MV-4-11 (cell line): Measurements from ENCODE around the gene LUZP1.

Source experiments
- DNase-seq: peaks from one replicate; lab custom pipeline; 2025; lab: John Stamatoyannopoulos, UW

The LUZP1 gene

DNA sequence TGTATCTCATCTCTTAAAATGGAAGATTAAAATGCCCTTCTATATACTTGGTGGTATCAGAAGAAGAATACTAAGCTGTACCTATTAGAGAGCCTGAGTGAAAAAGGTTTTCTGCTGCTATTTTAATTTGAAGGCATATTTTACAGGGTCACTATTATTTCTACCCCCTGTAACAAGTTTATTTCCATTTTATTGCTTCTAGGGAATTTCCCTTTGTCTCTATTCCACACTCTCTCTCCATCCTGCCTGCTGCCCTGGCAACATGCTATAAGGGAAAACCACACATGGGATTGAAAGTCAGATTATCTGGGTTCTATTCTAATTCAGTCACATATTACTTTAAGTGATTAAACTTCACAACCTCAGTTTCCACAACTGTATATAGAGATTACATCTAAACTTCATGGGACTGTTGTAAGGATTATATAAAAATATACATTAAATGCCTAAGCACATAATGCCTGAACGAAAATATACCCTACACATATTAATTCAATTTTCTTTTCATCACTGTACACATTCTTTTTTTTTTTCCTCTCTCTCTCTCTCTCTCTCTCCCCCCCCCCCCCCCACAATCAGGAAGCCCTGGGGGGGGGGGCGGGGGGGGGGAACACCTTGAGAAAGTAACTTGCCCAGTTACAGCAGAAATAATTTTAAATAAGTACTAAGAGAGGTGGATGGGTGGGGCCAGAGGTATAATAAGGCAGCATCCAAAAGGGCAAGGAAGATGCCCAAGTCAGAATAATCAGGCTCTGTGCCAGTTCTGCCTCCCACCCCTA, 51.5 kb downstream of the LUZP1 start:
- DNase-seq = no peak

DNA sequence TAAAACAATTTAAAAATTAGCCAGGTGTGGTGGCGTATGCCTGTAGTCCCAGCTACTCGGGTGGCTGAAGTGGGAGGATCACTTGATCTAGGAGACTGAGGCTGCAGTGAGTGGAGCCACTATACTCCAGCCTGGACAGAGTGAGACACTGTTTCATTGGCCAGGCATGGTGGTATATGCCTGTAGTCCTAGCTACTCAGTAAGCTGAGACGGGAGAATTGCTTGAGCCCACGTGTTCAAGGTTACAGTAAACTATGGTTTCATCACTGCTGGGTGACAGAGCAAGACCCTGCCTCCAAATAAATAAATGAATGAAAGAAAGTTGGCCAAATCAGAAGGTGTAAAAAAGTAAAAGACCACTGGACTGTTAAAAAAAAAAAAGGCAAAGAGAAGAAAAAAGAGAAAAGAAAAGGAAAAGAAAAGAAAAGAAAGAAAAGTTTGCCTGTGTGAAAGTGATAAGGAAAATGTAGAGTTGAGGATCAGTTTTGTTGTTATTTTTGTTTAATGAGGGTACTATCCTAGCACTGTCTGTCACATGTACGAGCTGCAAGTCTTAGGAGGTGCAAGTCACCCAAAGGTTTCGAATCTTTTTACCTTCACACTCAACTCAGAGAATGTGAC, 52.3 kb downstream of the LUZP1 start:
- DNase-seq = no peak

DNA sequence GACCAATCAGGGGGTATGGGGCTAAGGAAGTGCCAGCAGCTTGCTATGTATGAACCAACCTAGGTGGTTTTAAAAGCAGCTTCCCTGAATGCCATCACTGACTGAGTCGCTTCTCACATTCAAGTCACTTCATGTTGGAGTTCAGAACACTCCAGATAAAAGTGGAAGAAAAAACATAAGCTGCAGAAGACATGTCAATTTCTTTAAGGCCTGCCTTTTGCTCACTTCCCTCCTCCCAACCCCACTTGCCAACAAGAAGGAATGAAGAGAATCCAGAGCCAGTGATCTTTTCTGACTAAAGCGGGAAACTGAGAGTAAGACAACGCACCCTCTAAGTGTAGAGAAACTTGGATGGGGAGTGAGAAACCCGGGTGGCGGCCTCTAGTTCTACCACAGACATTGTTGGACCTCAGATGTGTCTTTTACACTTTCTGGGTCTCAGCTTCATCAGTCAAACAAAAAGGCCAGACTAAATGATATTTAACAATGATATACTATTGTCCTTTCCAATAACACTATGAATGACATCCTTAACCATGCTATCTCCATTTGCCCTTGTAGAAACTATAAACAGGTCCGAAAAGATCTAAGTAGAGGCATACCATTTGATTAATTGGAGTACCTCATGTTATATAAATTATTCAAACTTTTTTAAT, 54.1 kb downstream of the LUZP1 start:
- peak; percentile 27 for DNase-seq

DNA sequence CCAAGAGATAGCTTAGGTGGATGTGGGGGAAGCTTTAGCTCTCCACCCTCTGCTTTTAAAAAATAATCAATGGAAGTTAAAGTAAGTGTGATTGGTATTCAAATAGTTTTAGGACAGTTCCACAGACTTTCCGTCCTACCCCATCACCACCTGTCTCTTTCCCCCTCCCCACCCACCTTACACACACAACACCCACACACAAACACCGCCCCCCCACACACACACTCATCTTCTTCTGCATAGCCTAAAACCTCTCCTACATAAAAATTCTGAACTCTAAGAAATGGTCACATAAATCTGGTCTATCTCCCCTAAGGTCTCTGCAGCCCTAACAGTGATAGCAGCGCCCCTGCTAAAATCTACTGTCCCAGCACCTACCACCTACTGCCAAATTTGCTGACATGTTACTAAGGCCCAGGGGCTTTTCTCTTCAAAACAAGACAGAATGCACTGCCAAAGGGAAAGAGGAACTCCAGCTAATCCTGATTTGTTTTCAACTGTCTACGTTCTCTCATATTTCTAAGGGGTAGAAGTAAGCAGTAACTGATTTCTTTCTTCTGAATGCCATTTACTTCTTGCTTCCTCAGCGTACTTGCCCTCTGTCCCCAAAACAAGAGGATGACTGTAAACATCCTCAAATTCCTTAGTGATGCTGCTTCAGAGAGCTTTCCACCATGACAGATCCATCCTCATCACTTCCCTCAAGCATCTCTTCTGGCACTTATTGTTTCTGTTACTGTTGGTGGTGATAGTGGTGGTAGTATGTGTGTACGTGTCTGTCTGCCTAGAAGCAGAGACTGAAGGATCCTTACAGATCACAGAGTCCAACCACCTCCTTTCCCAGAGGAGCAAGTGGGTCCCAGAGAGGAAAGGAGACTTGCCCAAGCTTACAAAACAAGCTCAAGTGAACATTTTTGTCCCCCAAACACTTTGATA, 56.8 kb downstream of the LUZP1 start:
- peak; percentile 50 for DNase-seq

DNA sequence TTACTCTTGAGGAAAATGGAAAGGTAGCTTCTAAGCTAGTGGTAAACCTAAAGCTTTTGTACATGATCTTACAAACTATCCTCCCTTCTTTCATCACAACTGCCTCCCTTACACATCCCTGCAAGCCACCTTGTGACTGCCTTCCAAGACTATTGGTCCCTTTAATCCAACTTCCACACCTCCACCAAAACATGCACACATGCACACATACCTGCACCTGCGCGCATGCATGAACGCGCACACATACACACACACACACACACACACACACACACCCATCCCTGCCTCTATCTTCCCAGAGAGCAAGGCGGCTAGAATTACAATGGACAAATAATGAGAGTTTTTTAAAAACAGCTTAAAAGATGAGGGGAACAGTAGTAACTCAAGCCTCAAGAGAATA, 58.3 kb downstream of the LUZP1 start:
- no peak for DNase-seq

DNA sequence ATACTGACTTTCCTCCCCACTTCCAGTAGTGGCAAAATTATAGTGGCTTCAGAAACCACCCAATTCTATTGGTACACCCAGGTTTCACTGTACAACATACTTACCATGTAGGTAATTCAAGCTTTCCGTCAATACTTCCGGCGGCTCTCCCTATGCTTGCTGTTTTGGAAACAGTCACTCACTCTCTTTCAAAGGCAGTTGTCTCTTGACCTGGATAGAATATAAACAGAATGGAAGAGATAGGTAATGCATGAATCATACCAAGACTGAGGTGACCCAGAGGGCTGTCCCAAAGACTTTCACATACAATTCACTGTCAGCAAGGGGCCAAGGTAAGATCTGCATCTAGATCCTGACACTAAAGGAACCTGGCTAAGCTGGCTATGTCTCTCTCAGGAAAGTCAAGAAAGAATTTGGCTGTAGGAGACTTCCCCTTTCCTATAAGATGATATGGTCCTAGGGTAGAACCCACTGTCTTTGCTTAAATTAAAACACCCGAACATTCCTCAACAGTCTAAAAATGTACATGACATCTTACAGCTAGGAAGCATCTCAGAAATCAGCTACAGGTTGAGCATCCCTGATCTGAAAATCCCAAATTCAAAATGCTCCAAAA, 59.6 kb downstream of the LUZP1 start:
- no peak for DNase-seq

DNA sequence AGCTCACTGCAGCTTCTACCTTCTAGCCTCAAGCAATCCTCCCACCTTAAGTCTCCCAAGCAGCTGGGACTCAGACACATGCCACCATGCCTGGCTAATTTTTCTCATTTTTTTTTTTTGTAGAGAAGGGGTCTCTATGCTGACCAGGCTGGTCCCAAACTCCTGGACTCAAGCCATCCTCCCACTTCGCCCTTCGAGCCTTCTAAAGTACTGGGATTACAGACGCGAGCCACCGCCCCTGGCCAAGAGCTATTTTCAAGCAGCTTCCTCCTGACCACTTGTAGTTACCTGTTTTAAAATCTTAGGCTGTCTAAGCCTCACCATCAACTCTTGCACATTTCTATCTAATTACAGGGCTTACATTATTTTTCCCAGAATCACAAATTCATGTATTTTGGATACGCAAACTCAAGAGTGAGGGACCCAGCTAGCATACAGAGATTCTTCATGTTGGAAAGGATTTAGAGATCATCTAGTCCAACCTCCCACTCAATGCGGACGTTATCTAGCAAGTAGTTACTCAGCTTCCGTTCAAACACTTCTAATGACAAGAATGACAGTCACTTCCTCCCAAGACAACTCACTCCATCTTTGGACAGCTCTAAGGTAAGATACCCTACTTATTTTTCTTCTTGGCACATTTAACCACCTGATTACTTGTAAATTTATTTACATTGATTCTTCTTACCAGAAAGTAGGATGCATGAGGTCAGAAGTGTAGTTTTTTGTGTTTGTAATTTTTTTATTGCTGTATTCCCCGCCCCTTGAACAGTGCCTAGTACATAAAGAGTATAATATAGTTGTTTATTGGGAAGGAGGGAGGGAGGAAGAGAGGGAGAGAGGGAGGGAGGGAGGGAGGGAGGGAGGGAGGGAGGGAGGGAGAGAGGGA, 65.4 kb downstream of the LUZP1 start:
- peak; percentile 67 for DNase-seq

DNA sequence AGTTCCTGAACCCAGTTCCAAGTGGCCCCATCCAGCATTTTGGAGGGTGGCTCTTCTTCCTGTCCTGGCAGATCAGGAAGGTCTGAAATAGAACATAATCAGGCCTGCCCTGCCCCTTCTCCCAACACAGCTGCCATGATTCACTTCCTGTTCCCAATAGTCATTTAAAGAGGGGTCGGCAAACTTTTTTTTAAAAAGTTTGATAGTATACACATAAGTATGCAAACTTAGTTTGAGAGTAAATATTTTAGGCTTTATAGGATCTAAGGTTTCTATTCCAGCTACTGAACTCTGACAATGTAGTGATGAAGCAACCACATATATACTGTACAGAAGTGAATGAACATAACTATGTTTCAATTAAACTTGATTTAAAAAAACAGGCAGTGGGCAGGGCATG, 66.4 kb downstream of the LUZP1 start:
- no peak for DNase-seq

DNA sequence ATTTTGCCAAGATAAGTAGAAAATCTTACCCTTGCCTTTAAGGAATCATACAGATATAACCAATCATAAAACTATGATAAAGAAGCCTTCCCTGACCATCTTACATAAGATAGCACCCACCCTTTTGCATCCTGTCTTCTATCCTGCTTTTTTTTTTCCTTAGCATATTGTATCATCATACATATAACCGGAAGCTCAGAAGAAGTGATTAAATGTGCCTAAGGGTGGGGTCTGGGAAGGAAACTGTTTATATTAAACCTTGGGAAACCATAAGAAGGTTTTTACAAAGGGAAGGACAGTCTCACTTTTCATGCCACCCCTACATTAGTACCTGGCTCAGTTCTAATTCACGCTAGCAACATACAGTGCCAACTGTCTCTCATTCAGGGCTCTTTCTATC, 66.8 kb downstream of the LUZP1 start:
- DNase-seq = no peak

DNA sequence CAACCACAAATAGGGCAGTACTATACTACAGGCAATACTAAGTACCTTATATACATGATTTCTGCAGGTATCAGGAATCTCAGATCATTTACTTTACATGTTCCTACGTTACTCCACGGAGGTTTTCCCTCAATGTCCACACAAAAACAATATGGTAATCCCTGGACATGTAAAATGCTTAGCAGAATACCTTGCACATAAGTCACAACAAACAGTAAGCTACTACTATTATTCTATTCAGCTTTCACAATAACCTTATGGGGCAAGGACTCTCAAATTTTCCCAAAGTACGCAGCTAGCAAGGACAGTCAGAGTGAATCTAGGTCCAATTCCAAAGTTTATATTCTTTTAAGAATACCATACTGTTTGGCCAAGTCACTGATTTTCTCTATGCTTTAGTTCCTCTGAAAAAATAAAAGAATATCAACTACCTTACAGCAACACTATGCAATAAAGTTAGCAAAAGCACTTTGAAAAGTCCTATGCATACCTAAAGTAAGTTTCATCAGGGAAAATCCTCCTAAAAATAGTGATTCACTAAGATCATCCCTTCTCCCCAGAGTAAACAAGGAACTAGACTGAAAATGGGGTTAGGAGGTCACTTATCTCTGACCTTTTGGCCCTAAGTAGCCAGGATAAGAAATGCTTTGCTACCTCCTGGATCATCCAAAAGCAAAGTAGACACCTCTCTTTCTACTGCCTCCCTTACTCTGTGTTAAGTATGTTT, 67.4 kb downstream of the LUZP1 start:
- peak; percentile 12 for DNase-seq

DNA sequence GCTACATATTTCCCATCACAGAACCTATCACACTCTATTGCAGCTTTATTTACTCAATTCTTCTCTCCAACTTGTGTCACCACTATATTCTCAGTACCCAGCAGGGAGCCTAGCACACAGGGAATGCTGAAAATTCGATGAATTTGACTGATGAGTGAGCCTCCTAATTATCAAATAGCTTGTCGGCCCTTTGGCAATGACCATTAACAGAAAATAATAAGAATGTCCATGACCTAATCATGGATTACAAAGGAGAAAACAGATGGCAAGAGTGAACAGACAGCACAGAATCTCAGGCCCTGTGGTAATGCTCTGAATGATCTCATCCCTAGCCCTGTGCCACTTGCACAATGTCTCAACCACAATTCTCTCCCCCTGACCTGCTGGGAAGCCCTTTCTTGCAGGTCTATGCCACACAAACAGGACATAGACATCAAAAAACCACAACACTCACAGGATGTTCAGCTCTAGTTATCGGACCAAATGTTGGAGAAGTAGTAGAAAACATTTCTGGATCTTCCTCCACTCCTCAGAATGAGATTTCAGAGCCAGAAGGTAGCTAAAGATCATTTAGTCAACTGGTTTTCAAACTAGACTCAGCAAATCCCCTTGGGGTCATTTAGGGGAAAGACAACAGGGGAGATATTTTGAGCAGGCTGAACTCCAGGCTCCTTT, 68.4 kb downstream of the LUZP1 start:
- DNase-seq = peak; percentile 91

DNA sequence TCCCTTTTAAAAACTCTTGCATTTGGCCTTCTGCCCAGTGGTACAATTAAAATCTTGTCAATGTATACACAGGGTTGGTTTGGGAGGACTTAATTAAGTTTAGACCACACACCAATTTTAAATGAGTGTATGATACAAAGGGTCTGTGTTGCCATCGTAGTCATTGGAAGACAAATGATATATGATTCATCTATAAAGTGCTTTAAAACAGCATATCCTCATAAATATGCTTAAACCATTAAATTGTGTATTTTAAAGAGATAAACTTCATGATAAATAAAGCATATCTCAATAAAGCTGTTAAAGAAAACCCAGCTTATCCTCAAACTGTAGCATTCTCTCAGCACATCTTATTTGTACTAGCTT, 69.5 kb downstream of the LUZP1 start:
- no peak for DNase-seq

DNA sequence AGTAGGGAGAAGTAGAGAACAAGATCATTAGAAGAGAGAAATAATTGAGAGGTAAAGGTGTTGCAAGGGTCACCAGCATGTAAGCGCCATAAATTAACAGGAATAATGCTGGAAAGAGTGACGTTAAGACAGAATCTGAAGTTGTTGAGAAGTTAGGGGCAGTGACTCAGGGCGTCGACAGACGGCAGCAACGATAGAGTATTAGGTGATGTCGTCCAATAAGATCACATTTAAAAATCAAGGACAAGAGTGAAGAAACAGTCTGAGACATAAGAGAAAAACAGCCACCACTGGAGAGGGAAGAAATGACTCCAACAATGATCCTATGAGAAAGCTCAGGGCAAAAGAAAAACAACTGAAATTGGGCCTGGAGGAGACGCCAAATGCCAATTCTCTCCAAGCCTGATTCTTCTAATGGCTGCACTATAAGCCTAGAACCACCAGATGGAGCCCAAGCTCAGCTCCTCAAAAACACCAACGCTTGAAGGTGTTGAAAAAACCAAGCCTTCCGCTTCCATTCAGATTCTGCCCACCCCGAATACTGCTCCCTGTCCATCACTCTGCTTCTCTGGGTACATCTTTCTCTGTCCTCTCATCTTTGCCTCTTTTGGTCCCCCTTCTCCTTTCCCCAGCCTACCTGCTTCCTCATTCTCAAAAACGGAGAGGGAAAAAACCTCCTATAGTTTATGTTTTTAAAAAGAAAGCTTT, 70.0 kb downstream of the LUZP1 start:
- peak; percentile 46 for DNase-seq

DNA sequence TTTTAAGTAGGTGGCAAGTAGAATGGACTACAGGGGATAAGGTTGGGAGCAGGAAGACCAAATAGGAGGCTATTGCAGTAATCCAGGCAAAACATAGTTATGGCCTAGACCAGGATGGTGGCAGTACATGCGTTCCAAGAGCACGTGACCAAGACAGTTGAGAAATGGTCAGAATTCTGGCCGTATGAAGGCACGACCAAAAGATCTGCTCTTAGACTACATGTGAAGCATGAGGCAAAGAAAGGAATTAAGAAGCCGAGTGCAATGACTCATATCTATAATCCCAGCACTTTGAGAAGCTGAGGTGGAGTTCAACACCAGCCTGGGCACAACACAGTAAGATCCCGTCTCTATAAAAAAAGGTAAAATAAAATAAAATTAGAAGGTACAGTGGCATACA, 71.3 kb downstream of the LUZP1 start:
- no peak for DNase-seq

DNA sequence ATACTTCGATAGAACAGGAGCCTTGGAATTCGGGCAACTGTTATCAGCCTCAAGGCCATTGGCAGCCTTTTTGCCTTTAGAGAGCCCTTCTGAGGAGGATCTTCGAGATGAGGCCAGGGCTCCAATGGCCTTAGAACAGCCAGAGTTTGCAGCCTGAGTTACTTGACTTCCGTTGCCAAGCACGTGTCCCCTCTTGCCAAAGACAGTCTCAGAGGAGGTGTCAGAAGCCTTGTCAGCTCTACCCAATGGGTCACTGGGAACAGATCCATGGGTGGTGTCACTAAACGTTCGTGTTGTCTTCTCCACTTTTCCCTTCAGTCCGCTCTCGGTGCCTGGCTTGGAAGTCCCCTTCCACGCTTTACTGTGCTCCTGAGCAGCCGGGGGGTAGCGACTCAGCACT, 76.2 kb downstream of the LUZP1 start:
- DNase-seq = no peak

DNA sequence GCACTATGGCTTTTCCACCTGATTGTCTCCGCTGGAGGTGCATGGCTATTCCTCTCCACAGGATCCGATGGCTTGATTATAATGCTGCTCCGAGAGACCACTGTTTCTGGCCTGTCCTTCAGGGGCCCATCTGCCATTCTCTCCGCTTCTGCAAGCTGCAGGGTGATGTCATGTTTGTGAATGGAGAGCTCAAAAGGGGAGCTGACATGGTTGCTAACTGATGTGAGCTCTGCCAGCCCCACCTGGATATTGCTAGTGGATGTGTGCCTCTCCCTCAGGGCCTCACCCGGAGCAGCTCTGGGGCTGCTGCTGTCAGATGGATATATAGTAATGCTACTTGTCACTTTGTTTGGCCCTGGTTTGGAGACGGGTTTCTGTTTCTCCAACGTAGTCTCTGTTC, 77.1 kb downstream of the LUZP1 start:
- no peak for DNase-seq

DNA sequence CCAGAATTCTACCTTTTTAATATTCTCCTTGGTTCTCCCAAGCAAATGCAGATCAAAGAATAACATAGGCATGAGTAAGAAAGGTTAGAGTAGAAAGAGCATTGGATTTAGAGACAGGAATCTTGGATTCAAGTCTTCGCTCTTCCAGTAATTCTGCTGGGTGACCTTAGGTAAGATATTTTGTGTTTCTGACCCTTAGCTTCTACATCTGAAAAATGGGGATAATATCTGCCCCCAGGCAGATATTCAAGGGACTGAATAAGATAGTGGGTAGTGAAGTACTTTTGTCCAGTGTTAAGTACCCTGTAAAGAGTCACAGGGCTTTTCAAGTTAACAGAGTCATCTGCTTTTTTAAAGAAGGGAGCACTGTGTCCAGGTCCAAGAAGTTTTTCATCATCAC, 78.6 kb downstream of the LUZP1 start:
- DNase-seq = no peak

DNA sequence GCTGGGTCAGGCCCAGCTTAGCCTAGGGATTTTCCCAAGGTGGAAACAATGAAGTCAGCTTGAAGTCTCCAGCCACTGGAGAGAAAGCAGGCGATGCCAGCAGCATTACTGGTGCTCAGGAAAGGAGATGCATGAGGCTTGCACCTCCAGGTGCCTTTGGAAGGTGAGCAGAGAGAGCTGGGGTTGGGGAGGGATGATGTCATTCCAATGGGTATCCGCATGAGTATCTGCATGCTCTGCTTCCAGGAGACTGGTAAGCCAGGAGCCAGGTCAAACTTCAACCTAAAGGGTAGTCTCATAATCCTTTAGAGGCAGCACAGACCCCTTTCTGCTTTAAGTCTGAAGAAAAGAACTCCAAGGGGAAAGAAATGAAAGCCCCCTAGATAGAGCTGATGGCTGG, 80.6 kb downstream of the LUZP1 start:
- DNase-seq = no peak

DNA sequence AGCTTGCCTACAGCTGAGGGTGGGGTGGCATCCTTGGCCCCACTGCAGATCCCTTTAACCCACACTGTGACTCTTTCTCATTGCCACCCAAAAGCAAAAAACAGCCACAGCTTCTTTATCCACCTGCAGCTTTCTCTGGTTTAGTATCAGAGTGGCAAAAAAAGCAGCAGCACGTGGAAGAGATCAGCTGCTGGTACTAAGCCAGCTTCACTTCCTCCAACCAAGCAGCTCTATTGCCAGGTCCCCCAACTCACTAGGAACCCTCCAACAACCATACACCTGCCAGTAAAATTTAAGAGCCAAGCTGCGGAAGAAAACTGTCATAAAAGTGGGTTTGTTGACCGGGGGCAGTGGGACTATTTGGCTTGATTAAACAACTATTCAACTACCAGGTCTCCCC, 83.0 kb downstream of the LUZP1 start:
- DNase-seq = no peak
